GM12878 (cell line): ENCODE measurements around the gene CACNA1I. TPM values are rescaled to one million over a fixed set of nuclear protein-coding genes. Genes with fewer than 3 reads are reported as not detected.

Experiments
- ATAC-seq: fragments of 200-7000 bp; cut with Tn5 transposase; 3 replicates; pipeline ENCODE4 v1.9.1; 2020; ENCODE audit warnings: mild to moderate bottlenecking, moderate library complexity
- BruUV-seq: library from RNA; stranded (reverse); fragments of 400-500 nt; replicated peaks from 2 replicates; lab custom pipeline; 2021; lab: Mats Ljungman, UMichigan
- CTCF ChIA-PET: fragments of 300-600 bp; sonication (Branson Sonifier 250); formaldehyde crosslinking; extraction: SDS; loops from one replicate; lab custom pipeline; 2021; ENCODE audit warnings: inconsistent platforms; lab: Yijun Ruan, JAX
- POLR2A ChIA-PET: fragments of 350-600 bp; formaldehyde crosslinking; extraction: SDS; loops from one replicate; lab custom pipeline; 2021; ENCODE audit warnings: inconsistent platforms; lab: Charles Lee
- RAD21 ChIA-PET: fragments of 300-600 bp; sonication (Branson Sonifier 250); formaldehyde crosslinking; loops from one replicate; lab custom pipeline; 2023; ENCODE audit warnings: antibody characterized with exemption; ENCODE audit not compliant: unreplicated experiment; lab: Charles Lee
- SMC1A ChIA-PET: fragments of 300-600 bp; sonication (Branson Sonifier 250); formaldehyde crosslinking; loops from one replicate; lab custom pipeline; 2023; ENCODE audit not compliant: unreplicated experiment, uncharacterized antibody; lab: Charles Lee
- DNase-seq: peaks from one replicate; pipeline ENCODE4 v3.0.0-alpha.2; 2011; ENCODE audit warnings: low read depth, low spot score
- FAIRE-seq: peaks from 3 replicates; lab custom pipeline; 2011; peaks lifted over from hg19 to GRCh38; lab: Jason Lieb, UNC
- H2AFZ ChIP-seq: 2 replicates; pipeline ENCODE4 v1.6.0; 2011; ENCODE audit warnings: low read depth, low read length, control low read depth; ENCODE audit not compliant: control insufficient read depth
- H3K27ac ChIP-seq: 2 replicates; pipeline ENCODE4 v1.5.1; 2011; ENCODE audit warnings: control low read depth; ENCODE audit not compliant: control insufficient read depth, insufficient read depth
- H3K27me3 ChIP-seq, 2 experiments: replicated peaks in 1 of 2; 2 replicates each; pipeline versions ENCODE4 v1.6.0 to v1.6.1; 2011; ENCODE audit warnings: low read length in 1 of 2; ENCODE audit not compliant: control insufficient read depth in 2 of 2, insufficient read depth in 2 of 2
- H3K36me3 ChIP-seq, 2 experiments: 2 replicates each; pipeline ENCODE4 v1.5.1; 2011; ENCODE audit warnings: low read length in 1 of 2; ENCODE audit not compliant: control insufficient read depth in 2 of 2, insufficient read depth in 2 of 2
- H3K4me1 ChIP-seq: 2 replicates; pipeline ENCODE4 v1.6.1; 2011; ENCODE audit warnings: mild to moderate bottlenecking, low read length, moderate library complexity, mixed read lengths; ENCODE audit not compliant: control insufficient read depth, insufficient read depth
- H3K4me2 ChIP-seq: 2 replicates; pipeline ENCODE4 v1.6.0; 2011; ENCODE audit warnings: control low read depth; ENCODE audit not compliant: control insufficient read depth, insufficient read depth
- H3K4me3 ChIP-seq: fragments of 200-600 bp; sonication (generic); 2 replicates; pipeline ENCODE4 v1.5.1; 2016
- H3K79me2 ChIP-seq: 2 replicates; pipeline ENCODE4 v1.6.0; 2011; ENCODE audit warnings: low read length; ENCODE audit not compliant: control insufficient read depth, insufficient read depth
- H3K9ac ChIP-seq: 2 replicates; pipeline ENCODE4 v1.8.0; 2011; ENCODE audit warnings: low read length, control low read depth, mixed read lengths; ENCODE audit not compliant: control insufficient read depth, insufficient read depth
- H3K9me3 ChIP-seq: replicated peaks from 3 replicates; pipeline ENCODE4 v1.5.1; 2011; ENCODE audit warnings: mild to moderate bottlenecking, low read length; ENCODE audit not compliant: control insufficient read depth, insufficient read depth
- H4K20me1 ChIP-seq: 2 replicates; pipeline ENCODE4 v1.6.0; 2011; ENCODE audit not compliant: control insufficient read depth, insufficient read depth
- BCL11A ChIP-seq: IDR thresholded peaks from 2 replicates; pipeline ENCODE4 v1.6.1; 2011; ENCODE audit warnings: low read depth, low read length
- CHD4 ChIP-seq: fragments of 200-600 bp; sonication (generic); IDR thresholded peaks from 2 replicates; pipeline ENCODE4 v1.6.1; 2016; ENCODE audit warnings: mild to moderate bottlenecking
- ESRRA ChIP-seq: IDR thresholded peaks from 2 replicates; pipeline ENCODE4 v1.6.1; 2012; ENCODE audit warnings: mild to moderate bottlenecking, low read length, improper control_type of control experiment
- HDAC2 ChIP-seq: fragments of 200-600 bp; sonication (generic); IDR thresholded peaks from 2 replicates; pipeline ENCODE4 v1.6.1; 2017
- NR2C1 ChIP-seq: fragments of 450-650 bp; IDR thresholded peaks from 2 replicates; pipeline ENCODE4 v1.6.1; 2017; ENCODE audit warnings: antibody characterized with exemption, mild to moderate bottlenecking, moderate library complexity
- POLR2AphosphoS5 ChIP-seq: IDR thresholded peaks from 2 replicates; pipeline ENCODE4 v1.6.1; 2011; ENCODE audit warnings: mild to moderate bottlenecking, low read length, inconsistent platforms
- RAD21 ChIP-seq: IDR thresholded peaks from 2 replicates; pipeline ENCODE4 v1.6.1; 2011; ENCODE audit warnings: mild to moderate bottlenecking, low read depth, low read length, moderate library complexity; ENCODE audit not compliant: insufficient read depth
- RFX5 ChIP-seq: IDR thresholded peaks from 2 replicates; pipeline ENCODE4 v1.6.1; 2011; ENCODE audit warnings: low read depth, low read length, improper control_type of control experiment
- SPI1 ChIP-seq: IDR thresholded peaks from 2 replicates; pipeline ENCODE4 v1.6.1; 2011; ENCODE audit warnings: low read depth, mild to moderate bottlenecking, low read length, moderate library complexity, borderline replicate concordance; ENCODE audit not compliant: insufficient read depth
- ZNF622 ChIP-seq: fragments of 450-650 bp; IDR thresholded peaks from 2 replicates; pipeline ENCODE4 v1.6.1; 2017; ENCODE audit warnings: mild to moderate bottlenecking, inconsistent platforms
- WGBS: methylation state at CpG from one replicate; pipeline ENCODE4 v1.1.6; 2016; ENCODE audit warnings: low lambda C conversion rate; ENCODE audit not compliant: insufficient replicate concordance, insufficient coverage; ENCODE audit errors: missing lambda C conversion rate; 5-methylcytosine and 5-hydroxymethylcytosine counted together
- in situ Hi-C: fragments of 300-500 bp; cut with MboI; formaldehyde crosslinking; loops from 9 replicates; pipeline ENCODE4 v1.14.3; 2018; ENCODE audit warnings: mixed read lengths
- intact Hi-C: fragments of 100-400 bp; cut with micrococcal nuclease; formaldehyde crosslinking; loops from one replicate; pipeline ENCODE4 v1.14.2; 2022; ENCODE audit not compliant: unreplicated experiment
- polyA plus RNA-seq, 11 experiments: library from polyadenylated mRNA; depleted of rRNA in 4 of 11; unstranded in 6 of 11; stranded (reverse) in 5 of 11; fragments of >200 nt; fragmentation: Nextera tagmentation in 4 of 11; fragmentation: Illumina TruSeq in 1 of 11; extraction: Ambion mirVana in 4 of 11; extraction: Trizol in 1 of 11; gene quantifications; 1 replicate in 1 of 11; 2 replicates in 10 of 11; pipeline versions ENCODE4 v1.2.1 to v1.2.3, GENCODE V29; 2011 to 2016; ENCODE audit warnings: inconsistent platforms in 2 of 11, missing spikeins in 2 of 11, low read depth in 1 of 11
- total RNA-seq, 4 experiments: library from RNA; depleted of rRNA in 3 of 4; stranded (reverse); fragments of >200 nt in 3 of 4; fragmentation: Illumina TruSeq in 1 of 4; extraction: Trizol in 1 of 4; gene quantifications; 2 replicates each; pipeline versions ENCODE4 v1.2.1 to v1.2.3, GENCODE V29; 2013 to 2021
- TF ChIP-seq, protein P1 (sequence below): fragments of 450-650 bp; IDR thresholded peaks from 2 replicates; pipeline ENCODE4 v1.6.1; 2016; ENCODE audit warnings: mild to moderate bottlenecking

The CACNA1I gene
- total and polyA plus RNA-seq, 10 of the 15 experiments (the other 5 are each of a cell fraction or from before 2014, with no cell fraction given), result 0.01 to 0.03 TPM; not detected in 8

DNA sequence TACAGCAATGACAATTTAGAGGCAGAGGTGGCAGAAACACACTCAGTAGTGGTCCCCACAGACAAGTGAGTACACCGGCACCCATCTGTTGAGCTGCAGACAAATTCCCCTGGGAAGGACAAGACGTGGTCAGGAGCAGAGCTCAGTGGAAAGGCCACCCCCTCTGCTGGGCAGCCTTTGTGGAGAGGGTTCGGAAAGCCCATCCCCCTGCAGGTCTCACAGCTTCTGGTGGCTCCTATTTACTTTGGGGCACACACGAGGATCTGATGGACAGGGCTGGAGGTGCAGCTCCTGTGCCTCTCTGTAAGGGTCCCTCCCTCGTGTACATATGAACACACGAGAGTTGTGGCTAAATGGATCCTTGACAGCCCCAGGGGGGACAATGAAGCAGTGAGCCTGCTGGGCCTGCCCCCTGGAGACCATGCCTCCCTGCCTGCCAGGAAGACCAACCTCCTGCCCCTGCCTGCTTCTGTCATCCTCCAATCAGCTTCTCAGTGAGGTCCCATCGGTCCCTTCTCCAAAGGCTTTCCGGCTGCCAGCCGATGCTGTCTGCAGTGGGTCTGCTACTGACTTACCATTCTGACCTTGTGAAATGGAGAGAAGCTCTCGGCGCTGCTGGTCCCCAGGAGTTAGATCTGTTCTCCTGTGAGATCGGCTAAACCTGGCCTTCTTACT is 161.5 kb downstream of the CACNA1I start:
- Histone ChIP-seq H2AFZ (no peak overlapping the region), H3K27me3 (peaks cover 1 to 2% of the 10 kb centered on the region in 2 experiments; a peak in 2 of 4 replicates), H3K4me3 (no peak overlapping the region), H4K20me1 (no peaks in the 10 kb centered on the region), H3K9me3 (no peaks in the 10 kb centered on the region), H3K4me2 (no peak overlapping the region), H3K9ac (no peak overlapping the region), H3K79me2 (no peaks in the 10 kb centered on the region), H3K36me3 (no peaks in the 10 kb centered on the region)
- no peak for ATAC-seq
- ChIA-PET RAD21 (no interaction called here), POLR2A (no interaction called here)
- in situ Hi-C loops, result no loop called here
- no TSS peak for BruUV-seq
- intact Hi-C loops, result no loop called here
- no peak for TF ChIP-seq RFX5
- no peak for TF ChIP-seq HDAC2
- no peak for TF ChIP-seq CHD4
- no peak for TF ChIP-seq POLR2AphosphoS5
- no peak for TF ChIP-seq SPI1
- TF ChIP-seq, all 136 proteins: peak for 0
- FAIRE-seq, result no peak
- ChIA-PET CTCF (no interaction called here), SMC1A (no interaction called here)
- WGBS, result 45% methylated on average over 12 of the region's 12 CpGs
- no peak for DNase-seq
- Histone ChIP-seq H3K4me1 (no peaks in the 10 kb centered on the region), H3K27ac (no peak overlapping the region)

DNA sequence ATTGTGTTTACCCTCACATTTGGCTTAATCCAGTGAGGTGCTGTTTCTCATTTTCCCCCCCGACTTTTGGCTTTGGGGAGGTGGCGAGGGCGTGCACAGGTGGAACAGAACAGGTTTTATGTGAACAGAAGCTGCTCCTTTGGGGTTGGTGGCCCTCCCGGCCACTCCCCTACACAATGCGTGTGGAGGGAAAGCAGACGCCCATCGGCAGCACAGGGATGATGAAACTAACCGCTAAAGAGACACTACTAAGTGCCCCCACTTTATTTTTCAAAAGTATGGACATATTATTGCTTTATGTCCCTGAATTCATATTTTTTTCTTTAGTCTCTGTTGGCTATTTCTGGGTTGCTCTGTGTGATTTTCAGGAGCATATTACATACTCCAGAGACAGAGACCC is 162.1 kb downstream of the CACNA1I start:
- 30% methylated on average over 8 of the region's 8 CpGs for WGBS
- RAD21 ChIA-PET, result no interaction called here
- ATAC-seq (no peak), FAIRE-seq (no peak), DNase-seq (no peak)
- Histone ChIP-seq H3K4me2 (no peak overlapping the region), H3K9me3 (no peaks in the 10 kb centered on the region), H3K79me2 (no peaks in the 10 kb centered on the region), H3K36me3 (no peaks in the 10 kb centered on the region), H3K27me3 (peaks cover 1 to 2% of the 10 kb centered on the region in 2 experiments; a peak in 2 of 4 replicates), H3K9ac (no peak overlapping the region), H2AFZ (no peak overlapping the region), H3K4me1 (no peaks in the 10 kb centered on the region), H3K27ac (no peak overlapping the region), H3K4me3 (no peak overlapping the region), H4K20me1 (no peaks in the 10 kb centered on the region)
- SMC1A ChIA-PET, result no interaction called here
- CTCF ChIA-PET, result interaction anchor here (0.6 kb wide), 1 partner anchor 463 kb away, joined by 3 read pairs; no protein-coding TSS in a partner anchor
- in situ Hi-C loops, result no loop called here
- no TSS peak for BruUV-seq
- intact Hi-C loops, result no loop called here
- TF ChIP-seq ESRRA (no peak), ZNF622 (no peak), BCL11A (no peak), RAD21 (no peak), NR2C1 (no peak)
- TF ChIP-seq, protein P1, sequence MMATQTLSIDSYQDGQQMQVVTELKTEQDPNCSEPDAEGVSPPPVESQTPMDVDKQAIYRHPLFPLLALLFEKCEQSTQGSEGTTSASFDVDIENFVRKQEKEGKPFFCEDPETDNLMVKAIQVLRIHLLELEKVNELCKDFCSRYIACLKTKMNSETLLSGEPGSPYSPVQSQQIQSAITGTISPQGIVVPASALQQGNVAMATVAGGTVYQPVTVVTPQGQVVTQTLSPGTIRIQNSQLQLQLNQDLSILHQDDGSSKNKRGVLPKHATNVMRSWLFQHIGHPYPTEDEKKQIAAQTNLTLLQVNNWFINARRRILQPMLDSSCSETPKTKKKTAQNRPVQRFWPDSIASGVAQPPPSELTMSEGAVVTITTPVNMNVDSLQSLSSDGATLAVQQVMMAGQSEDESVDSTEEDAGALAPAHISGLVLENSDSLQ, result no peak
- POLR2A ChIA-PET, result interaction anchor here (0.5 kb wide), 1 partner anchor 94 kb away, joined by 4 read pairs; no protein-coding TSS in a partner anchor
